H1 (cell line): ENCODE data around the gene GABPA. TPM values are rescaled to one million over a fixed set of nuclear protein-coding genes. Genes with fewer than 3 reads are reported as not detected.

Experiments
- BCL11A ChIP-seq, 2 experiments: IDR thresholded peaks; one replicate each; pipeline ENCODE4 v1.6.1; 2011; ENCODE audit warnings: low read depth in 2 of 2, low read length in 2 of 2, mild to moderate bottlenecking in 2 of 2
- CBX5 ChIP-seq: fragments of 300-800, 300-1000 bp; sonication (generic); IDR thresholded peaks from 2 replicates; pipeline ENCODE4 v1.7.1; 2016; ENCODE audit warnings: antibody characterized with exemption, low read length, low read depth
- CHD7 ChIP-seq: fragments of 300-600 bp; sonication (generic); IDR thresholded peaks from 2 replicates; pipeline ENCODE4 v1.7.1; 2012; ENCODE audit warnings: low read length, moderate library complexity, mild to moderate bottlenecking, inconsistent platforms; ENCODE audit not compliant: insufficient replicate concordance
- GABPA ChIP-seq: IDR thresholded peaks from 2 replicates; pipeline ENCODE4 v1.6.1; 2011; ENCODE audit warnings: mild to moderate bottlenecking, low read length, moderate library complexity, borderline replicate concordance; ENCODE audit not compliant: insufficient read depth
- KDM1A ChIP-seq: fragments of 200-600, 300-600 bp; sonication (generic); IDR thresholded peaks from 2 replicates; pipeline ENCODE4 v1.7.1; 2016; ENCODE audit warnings: mild to moderate bottlenecking, low read length, borderline replicate concordance
- SIN3A ChIP-seq, 2 experiments: IDR thresholded peaks in 1 of 2; conservative IDR thresholded peaks in 1 of 2; 2 replicates each; pipeline ENCODE4 v1.6.1; 2011 to 2012; ENCODE audit warnings: low read length in 2 of 2, improper control_type of control experiment in 1 of 2, low read depth in 1 of 2, mild to moderate bottlenecking in 1 of 2
- SIX5 ChIP-seq: IDR thresholded peaks from 2 replicates; pipeline ENCODE4 v1.6.1; 2011; ENCODE audit warnings: mild to moderate bottlenecking, low read depth, low read length
- TBP ChIP-seq: IDR thresholded peaks from 2 replicates; pipeline ENCODE4 v1.6.1; 2011; ENCODE audit warnings: low read depth, low read length, improper control_type of control experiment
- TCF12 ChIP-seq: IDR thresholded peaks from 2 replicates; pipeline ENCODE4 v1.6.1; 2011; ENCODE audit warnings: low read depth, mild to moderate bottlenecking, low read length
- polyA plus RNA-seq, 7 experiments: library from polyadenylated mRNA; depleted of rRNA in 3 of 7; stranded (reverse) in 5 of 7; unstranded in 2 of 7; fragments of >200 nt in 5 of 7; fragments of 200-250 nt in 2 of 7; gene quantifications; 1 replicate in 5 of 7; 2 replicates in 1 of 7; 4 replicates in 1 of 7; pipeline versions ENCODE4 v1.2.1 to v1.2.3, GENCODE V29; 2011 to 2013; ENCODE audit warnings: missing spikeins in 2 of 7, mixed read lengths in 2 of 7
- total RNA-seq: library from RNA; stranded (reverse); fragmentation: NEBNext Ultra II Directional; extraction: Animal tissue kit (Norgen Biotek cat#: 25700); gene quantifications from 2 replicates; pipeline ENCODE4 v1.2.1, GENCODE V29; 2021

The GABPA gene
- total and polyA plus RNA-seq, 2 of the 8 experiments (the other 6 are each of a cell fraction or from before 2014, with no cell fraction given) = 5.2 to 22.2 TPM

GRCh38 chr21:25818551-25818950 is 83.8 kb downstream of the GABPA start (continued):
- no peak for TF ChIP-seq CHD7
- no peak for TF ChIP-seq GABPA
- TF ChIP-seq TBP = no peak
- no peak for TF ChIP-seq KDM1A
- no peak for TF ChIP-seq BCL11A (IDR thresholded peaks at IDR 0.05; ENCODE audit: low read depth in 2 of 2, low read length in 2 of 2)
- no peak for TF ChIP-seq SIN3A (conservative IDR thresholded peaks at IDR 0.05 in 1 of 2, IDR thresholded peaks at IDR 0.05 in 1 of 2; ENCODE audit: low read depth in 1 of 2, low read length in 2 of 2)
- no peak for TF ChIP-seq SIX5
- TF ChIP-seq TCF12 = no peak
- TF ChIP-seq CBX5 = no peak
